Skin of body (tissue), 2 donors: ENCODE results near the gene CEP350. TPM values are rescaled to one million over a fixed set of nuclear protein-coding genes. Genes with fewer than 3 reads are reported as not detected.
"Not testable (repeated sequence)": the region's sequence is repeated elsewhere in the genome, so short reads cannot be mapped to it uniquely, and the experiment has no call there.

Experiments used
- DNase-seq: peaks from one replicate; lab custom pipeline; 2025; lab: John Stamatoyannopoulos, UW
- total RNA-seq: library from RNA; depleted of rRNA; stranded (reverse); fragments of >200 nt; gene quantifications from one replicate; pipeline ENCODE4 v1.2.3, GENCODE V29; 2014

CEP350 gene
- total RNA-seq, 1 donor from 2014 or later = 69.0 TPM

DNA sequence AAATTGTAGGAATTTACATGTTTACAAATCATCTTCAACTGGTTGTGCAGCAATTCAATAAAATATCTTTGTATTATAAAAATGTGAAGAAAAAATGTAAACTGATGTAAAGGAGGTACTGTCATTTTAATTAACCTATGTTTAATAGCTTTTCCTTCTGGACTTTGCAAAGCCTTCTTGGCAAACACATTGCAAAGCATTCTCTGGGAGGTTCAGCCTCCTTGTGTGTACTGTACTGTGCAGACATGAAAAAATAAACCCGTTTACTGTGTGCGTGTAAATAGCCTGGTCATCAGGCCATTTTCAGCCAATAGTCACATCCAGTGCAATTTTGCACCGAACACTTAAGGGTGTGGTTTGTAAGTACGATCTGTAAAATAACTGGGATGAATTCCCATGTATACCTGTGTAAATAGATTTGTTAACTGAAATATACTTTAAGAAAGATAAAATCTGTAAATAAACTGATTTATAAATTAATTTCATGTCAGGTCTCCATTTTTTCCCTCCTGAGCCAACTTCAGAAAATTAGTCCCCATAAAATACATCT lies 159.9 kb downstream of the CEP350 start:
- DNase-seq = no peak

DNA sequence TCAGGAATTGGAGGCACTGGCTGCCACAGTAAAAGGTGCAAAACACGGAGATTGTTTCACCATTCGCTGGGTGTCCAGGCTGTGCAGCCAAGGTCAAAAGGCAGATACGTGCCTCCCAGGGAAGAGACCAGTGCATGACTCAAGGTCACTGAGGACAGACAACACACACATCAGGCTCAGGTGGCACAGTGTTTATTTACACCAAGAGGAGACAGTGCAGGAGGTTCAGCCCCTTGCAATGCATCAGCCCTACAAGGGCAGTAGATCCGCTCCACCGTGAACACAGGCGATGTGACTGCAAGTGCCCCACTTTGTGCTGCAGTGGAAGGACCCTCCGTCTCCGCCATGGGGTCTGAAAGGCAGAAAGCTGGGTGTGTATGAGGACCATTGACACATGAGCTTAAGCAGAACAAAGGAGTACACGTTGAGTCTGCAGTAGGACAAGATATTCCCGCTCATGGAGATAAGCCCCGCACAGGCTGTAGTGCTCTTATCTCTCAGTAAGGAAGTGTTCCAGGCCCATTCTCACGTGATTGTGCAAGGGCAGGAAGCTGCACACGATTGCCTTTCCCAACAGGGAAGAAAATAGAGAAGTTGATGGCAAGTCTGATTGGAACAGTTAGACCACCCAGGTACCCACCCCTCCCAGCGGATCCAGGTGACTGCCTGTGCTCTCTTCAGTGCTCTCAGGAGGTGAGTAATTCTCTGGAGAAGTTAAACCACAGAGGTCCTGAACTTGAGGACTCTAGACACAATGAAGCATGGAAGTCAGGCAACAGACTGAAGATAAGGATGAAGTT lies 162.6 kb downstream of the CEP350 start:
- DNase-seq = no peak

DNA sequence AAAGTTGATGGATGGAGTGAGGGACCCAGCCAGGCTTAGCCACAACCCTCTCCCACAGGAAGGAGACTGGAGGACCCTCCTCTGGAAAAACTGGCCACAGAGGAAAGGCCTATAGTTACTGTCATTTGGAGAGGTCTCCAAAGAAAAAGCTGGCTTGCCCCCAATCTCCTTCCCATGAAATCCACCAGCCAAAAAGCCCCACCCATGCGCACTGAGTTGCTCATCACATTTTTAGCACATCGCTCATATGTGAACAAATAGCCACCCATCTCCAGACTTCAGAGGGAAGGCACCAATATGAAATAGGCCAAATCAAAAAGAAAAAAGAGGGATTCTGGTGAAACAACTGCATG lies 163.1 kb downstream of the CEP350 start:
- no peak for DNase-seq

DNA sequence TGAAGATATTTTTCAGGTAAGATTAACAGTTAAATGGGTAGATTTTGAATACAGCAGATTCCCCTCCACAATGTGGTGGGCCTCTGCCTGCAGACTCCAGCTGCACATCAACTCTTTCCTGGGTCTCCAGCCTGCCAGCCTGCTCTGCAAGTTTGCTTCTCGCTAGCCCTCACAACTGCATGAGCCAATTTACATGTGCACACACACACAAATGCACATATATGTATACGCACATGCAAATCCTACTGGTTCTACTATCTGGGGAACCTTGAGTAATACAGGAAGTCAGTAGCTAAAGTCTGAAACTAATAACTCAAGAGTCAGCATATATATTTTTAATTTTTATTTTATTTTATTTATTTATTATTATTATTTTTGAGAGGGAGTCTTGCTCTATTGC lies 165.2 kb downstream of the CEP350 start:
- DNase-seq = no peak

DNA sequence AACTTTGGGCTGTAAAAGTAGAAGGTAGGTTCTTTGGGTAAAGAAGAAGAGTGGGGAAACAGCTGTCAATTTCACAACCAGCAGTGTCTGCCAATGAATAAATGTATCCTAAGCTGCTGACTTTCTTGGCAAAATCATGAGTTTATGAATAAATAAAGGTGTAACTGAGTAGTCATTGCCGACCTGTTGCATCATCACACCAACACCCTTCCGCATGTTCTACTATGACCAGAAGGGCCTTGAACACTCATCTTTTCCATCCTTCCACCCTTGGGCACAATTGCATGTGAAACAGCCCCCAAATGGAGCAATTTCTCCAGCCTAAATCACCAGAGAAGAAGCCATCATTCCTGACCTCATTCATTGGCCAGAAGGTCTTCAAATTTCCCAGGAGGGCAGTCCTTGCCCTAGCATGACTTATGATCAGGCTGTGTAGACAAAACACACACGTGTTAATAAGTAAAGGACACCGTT lies 168.9 kb downstream of the CEP350 start:
- DNase-seq = no peak

DNA sequence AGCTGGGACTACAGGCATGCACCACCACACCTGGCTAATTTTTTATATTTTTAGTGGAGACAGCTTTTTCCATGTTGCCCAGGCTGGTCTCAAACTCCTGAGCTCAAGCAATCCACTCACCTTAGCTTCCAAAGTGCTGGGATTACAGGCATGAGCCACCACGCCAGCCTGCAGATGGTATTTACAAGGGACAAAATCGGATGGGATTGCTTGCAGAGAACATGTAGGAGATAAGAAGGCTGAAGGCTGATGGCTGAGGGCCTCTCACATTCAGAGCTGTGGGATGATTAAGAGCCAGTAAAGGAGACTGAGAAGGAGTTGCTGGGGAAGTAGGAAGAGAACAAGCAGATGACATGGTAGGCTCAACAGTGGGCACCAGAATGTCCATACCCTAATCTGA lies 176.0 kb downstream of the CEP350 start:
- no peak for DNase-seq

DNA sequence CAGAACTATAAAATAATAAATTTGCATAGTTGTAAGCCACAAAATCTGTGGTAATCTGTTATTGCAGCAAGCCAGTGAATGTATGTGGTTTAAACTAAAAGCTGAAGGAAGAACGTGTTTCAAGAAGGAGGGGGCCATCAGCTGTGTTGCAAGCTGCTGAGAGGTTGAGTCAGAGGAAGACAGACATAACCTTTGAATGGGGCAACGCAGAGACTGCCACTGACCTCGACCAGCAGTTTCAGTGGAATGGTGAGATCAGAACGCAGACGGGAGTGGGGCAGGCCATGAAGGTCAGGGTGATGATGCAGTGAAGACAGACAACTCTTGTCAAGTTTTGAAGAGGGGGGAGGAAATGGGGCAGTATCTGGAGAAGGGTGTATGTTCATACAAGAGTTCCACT lies 176.9 kb downstream of the CEP350 start:
- DNase-seq = no peak

DNA sequence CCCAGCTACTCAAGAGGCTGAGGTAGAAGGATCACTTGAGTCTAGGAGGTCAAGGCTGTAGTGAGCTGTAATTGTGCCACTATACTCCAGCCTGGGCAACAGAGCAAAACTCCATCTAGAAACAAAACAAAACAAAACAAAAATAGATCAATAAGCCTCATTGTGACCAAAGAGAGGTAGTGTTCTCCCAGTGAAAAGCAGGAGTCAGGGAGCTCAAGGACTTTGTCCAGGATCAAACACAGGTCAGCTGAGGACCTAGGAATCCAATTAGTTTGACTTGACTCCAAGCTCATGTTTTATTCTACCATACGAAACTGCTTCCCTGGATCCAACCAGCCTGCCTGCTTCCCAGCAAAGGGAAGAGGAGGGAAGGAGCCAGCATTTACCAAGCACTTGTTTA lies 178.6 kb downstream of the CEP350 start:
- no peak for DNase-seq

DNA sequence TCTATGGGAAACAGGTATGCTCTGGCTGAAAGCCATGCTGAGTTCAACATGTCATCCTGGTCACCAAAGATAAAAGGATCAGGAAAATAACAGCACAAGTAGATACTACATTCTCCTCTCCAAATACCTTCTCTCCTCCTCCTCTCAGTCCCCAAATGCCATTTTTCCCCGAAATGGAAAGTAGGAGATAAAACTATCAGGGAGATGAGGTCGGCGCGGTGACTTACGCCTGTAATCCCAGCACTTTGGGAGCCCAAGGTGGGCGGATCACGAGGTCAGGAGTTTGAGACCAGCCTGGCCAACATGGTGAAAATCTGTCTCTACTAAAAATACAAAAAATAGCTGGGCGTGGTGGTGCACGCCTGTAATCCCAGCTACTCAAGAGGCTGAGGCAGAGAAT lies 179.1 kb downstream of the CEP350 start:
- DNase-seq = not testable (repeated sequence)

DNA sequence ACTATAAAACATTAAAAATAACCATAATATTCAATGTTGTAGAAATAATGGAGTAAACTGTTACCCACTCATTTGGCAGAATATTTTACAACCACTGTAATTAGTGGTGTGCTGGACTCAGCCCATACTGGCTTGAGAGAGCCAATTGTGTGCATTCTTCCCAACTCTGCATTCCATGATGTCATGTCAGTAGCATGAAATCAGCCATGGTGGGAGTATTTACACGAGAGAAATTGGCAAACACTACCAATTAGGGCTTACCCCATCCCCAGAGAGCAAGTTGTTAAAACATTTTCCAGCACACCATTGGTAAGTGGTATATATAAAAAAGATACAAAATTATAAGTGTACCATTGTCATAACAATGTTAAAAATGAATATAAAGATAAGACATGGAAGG lies 180.9 kb downstream of the CEP350 start:
- DNase-seq = no peak

DNA sequence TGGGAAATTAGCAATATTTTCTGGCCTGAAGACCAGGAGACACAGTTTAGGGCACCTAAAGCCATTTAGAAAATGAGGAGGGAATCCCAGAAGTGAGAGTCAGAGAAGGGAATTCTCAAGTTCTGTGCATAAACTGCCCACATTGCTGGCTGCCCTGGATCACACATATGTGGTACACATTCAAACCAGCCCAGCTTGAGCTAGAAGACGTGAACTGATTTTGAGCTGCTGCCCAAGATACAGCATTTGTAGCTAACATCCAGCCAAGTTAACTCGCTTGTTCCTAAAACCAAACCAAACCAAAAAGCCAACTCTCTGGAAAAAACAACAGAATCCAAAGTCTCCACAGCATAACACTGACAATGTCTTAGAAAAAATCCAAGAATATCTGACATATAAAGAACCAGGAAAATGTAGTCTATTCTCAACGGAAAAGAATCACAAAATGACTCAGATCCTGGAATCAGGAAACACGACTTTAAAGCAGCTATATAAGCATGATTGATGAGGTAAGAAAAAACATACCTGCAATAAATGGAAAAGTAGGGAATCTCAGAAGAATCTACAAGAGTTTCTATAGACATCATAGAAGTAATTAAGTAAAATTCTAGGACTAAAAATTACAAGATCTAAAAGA lies 181.8 kb downstream of the CEP350 start:
- DNase-seq = peak; percentile 30

DNA sequence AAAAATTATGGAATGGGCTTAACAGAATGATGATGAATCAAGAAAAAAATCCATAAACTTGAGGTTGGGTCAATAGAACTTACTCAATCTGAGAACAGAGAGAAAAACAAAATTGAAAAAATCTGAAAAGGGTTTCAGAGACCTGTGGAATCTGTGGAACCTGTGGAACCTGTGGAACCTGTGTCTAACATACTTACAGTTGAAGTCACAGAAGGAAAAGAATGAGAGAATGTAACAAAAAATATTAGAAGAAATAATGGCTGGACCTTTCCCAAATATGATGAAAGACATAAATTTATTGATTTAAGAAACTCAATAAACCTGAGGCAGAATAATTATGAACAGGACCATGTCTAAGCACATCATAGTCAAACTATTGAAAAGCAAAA lies 182.4 kb downstream of the CEP350 start:
- no peak for DNase-seq

DNA sequence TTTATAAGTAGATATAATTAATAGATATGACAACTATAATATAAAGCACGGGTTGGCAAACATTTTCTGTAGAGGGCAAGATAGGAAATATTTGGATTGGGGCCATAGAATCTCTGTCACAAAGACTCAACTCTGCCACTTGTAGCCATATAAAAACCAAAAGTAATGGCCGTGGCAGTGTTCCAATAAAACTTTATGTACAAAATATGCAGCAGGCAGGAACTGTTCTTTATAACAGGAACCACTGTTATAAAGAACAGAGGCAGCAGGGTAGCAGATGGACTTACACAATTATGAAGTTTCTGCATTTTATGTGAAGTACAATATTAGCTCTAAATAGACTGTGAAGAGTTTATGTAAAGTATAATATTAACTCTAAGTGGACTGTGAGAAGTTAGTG lies 183.2 kb downstream of the CEP350 start:
- DNase-seq = no peak

DNA sequence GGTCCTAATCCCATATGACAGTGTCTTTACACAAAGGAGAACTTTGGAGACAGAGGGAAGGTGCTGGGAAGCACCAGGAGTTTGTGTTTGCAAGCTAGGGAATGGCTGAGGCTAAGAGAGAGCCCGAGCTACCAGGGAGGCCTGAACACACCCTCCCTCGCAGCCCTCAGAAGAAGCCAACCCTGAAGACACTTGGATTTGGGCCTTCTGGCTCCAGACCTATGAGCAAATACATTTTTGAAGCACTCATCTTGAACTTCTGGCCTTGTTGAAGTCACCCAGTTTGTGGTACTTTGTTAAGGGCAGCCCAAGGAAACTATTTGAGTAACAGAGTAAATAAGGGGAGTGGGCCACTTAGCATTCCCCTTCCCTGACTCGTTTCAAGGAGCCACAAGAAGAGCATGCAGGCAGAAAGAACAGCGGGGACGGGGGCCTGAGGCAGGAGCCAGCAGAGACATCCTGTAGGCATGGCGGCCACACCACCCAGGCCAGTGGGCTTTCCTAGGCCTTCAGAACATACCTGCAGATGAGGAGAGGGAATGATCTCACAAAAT lies 186.8 kb downstream of the CEP350 start:
- no peak for DNase-seq

DNA sequence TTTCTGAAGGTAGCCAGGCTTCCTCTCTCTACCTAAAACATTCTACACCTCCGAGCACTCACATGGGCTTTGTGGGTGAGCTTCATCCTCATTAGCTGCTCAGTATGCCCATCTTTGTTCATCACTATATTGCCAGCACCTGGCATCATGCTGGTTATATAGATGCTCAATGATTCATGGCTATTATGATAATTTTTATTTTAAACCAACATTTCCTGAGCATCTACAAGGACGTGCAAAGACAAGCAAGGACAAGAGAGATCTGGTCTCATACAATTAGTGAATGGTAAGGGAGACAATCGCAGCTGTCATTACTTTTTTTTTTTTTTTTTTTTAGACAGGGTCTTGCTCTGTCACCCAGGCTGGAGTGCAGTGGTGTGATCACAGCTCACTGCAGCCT lies 188.7 kb downstream of the CEP350 start:
- no peak for DNase-seq

DNA sequence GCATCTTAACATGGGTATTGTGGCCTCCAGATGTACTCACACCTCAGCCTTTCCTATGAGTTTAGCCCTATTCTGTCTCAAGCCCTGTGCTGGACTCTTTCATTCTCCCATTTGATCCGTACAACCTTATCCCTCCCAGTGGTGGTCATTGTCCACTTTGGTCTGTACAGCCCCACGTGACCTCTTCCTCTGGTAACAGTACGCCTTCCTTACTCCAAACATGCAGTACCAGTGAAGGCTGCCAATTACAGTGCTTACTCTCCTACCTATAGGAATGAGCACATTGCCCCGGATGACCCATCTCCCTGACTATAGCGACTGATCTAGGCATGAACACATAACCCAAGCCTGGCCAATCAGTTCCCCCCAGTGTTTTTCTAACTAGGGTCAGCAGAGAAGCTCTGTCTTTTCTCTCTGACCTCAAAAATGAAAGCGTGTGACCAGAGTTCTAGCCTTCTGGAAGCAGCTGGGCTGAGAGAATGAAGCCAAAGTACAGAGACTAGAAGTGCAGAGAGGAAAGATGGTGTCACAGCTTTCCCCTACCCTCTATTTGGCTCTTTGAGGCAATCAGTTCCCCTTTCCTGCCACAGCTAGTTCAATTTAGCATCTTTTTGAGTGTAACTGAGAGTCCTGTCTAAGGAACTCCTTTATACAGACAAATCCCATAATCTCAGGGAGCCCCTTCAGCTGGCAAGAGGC lies 190.2 kb downstream of the CEP350 start:
- DNase-seq = no peak

DNA sequence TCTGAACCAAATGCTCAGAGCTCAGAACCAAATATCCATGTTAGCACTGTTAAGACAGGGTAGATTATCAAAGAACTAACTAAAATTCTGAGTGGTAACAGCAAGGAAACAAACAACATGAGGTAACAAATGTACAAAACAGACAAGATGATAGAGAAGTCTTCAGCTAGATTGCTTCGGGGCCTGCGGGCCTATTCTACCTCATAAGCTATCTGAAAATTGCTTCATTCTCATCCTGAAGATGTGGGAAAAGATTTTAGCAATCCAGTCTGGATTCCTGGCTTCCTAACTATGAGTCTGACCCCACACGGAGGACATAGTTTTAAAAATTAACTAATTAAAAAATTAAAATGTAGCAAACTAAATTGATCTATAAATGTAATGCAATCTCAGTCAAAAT lies 190.8 kb downstream of the CEP350 start:
- DNase-seq = no peak

DNA sequence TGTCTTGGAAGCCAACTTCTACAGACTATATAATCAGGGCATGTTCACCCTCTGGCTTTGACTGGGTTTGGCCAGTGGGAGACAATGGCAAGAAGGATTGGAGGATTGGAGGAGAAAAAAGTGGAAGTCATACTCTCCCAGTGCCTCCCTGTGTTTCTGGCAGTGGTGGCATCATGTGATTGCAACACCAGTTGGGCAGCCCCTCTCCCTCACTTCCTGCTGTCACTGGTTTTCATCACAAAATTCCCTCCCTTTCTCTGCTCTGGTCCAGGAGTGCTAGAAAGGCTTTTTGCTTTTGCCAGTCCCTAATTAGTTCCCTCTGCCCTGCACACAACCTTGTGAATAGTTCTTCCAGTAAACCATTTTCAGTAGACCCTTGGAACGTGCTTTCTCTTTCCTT lies 196.4 kb downstream of the CEP350 start:
- no peak for DNase-seq

DNA sequence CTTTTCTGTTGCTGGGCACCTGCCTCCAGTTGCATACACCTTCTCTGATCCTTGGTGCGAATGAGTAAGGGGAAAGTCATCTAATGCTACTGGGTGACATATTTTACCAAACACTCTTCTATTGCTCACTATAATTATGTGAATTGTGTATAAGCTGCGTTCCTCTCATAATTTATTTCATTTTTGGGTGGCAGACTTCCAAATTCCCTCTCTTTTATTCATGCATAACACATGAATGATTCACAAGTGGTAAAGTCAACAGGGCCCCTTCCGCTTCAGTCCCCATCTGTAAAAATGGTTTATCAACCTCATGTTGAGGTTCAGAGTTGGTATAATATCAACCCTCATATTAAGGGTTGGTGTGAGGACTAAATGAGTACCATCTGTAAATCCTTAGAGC lies 196.9 kb downstream of the CEP350 start:
- DNase-seq = no peak

DNA sequence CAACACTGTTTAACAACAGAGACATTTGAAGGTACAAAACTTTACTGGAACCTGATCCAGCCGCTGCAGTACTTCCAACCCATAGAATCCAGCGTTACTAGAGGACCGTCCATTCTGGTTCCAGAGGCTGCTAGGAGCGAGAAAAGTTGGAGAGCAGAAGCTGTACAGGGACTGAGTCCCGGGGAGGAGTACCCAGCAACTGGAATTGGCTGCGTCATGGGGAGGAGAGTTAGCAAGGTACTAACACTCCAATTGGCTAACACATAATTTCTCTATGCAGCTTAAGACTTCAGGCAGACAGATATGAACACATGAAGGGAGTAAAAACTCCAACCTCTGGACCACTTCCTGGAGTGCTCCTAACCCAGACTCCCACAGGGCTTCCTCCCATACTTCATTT lies 198.0 kb downstream of the CEP350 start:
- DNase-seq = no peak

DNA sequence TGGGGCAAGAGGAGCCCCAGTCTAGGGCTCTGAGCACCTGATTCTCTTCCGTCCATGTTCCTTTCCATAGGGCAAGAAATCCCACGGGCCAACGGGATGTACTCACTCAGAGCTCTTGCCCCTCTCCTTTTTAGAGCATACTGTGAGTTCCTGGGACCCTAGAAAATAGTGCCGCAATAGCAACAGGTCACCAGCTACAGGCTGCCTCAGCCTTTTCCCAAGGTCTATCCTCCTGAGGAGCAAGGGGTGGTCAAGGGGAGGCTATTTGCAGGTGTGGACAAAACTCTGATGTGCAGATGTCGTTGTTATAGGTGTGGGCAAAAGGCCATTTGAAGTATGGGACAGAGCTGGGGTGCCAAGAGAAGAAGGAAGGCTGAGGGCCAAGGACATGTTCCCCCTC lies 198.4 kb downstream of the CEP350 start:
- DNase-seq = no peak

DNA sequence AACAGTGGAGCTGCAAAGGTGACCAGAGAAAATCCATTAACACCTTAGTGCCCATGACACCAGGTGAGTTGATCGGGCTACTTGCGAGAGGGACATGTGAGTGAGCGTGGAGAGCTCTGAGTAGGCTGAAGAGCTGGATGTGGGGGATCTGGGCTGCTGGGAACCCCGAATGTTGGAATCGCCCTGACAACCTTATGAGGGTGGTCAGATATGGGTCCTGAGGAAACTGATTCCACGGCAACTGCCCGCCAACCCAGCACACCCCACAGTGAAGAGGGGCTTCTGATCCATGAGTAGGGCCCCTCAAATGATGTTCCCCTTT lies 199.4 kb downstream of the CEP350 start:
- DNase-seq = no peak
